Skeletal muscle satellite cell (primary cell): ENCODE data around the gene MGAT5B.

Experiments used
- H3K27me3 ChIP-seq: 2 replicates; pipeline ENCODE4 v1.7.0; 2013; ENCODE audit warnings: low read length; ENCODE audit not compliant: control insufficient read depth, insufficient read depth
- H3K36me3 ChIP-seq: 2 replicates; pipeline ENCODE4 v1.7.0; 2013; ENCODE audit warnings: mild to moderate bottlenecking, control low read depth, low read length; ENCODE audit not compliant: insufficient read depth
- H3K4me1 ChIP-seq: 2 replicates; pipeline ENCODE4 v1.7.0; 2013; ENCODE audit warnings: low read length; ENCODE audit not compliant: control insufficient read depth, insufficient read depth
- H3K4me2 ChIP-seq: 2 replicates; pipeline ENCODE4 v1.7.0; 2013; ENCODE audit warnings: mild to moderate bottlenecking, low read length
- H3K4me3 ChIP-seq: 2 replicates; pipeline ENCODE4 v1.7.0; 2013; ENCODE audit warnings: low read length
- H3K9ac ChIP-seq: 2 replicates; pipeline ENCODE4 v1.7.0; 2013; ENCODE audit warnings: mild to moderate bottlenecking, low read depth, low read length, moderate library complexity
- H3K9me3 ChIP-seq: replicated peaks from 2 replicates; pipeline ENCODE4 v1.7.0; 2013; ENCODE audit warnings: mild to moderate bottlenecking, control low read depth, low read length

The MGAT5B gene

DNA sequence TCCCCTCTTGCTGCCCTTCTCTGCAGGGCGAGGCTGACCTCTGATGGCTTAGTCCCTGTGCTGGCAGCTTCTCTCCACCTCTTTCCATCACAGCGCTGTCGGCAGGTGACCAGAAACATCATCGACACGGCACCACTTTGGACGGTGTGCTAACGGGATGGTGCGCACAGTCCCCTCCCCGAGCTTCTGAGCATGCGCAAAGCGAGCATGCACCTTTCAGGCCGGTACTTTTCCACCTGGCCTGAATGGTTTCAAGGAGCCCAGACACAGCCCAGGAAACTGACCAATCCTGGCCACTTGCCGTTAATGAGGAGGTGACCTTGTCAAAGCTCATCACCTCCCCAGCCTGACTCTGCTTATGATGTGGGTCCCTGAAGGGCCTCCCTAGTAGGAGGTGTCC lies 54.8 kb downstream of the MGAT5B start:
- Histone ChIP-seq H3K4me2 (no peak overlapping the region), H3K36me3 (no peaks in the 10 kb centered on the region), H3K27me3 (peaks cover 67% of the 10 kb centered on the region), H3K4me3 (no peak overlapping the region), H3K9me3 (no peaks in the 10 kb centered on the region), H3K9ac (no peak overlapping the region), H3K4me1 (no peaks in the 10 kb centered on the region)

GRCh38 chr17:76923491-76923890 lies 55.3 kb downstream of the MGAT5B start:
- peaks cover 62% of the 10 kb centered on the region for H3K27me3 ChIP-seq
- no peak overlapping the region for H3K4me2 ChIP-seq
- no peak overlapping the region for H3K4me3 ChIP-seq
- H3K9me3 ChIP-seq: no peaks in the 10 kb centered on the region
- H3K4me1 ChIP-seq: no peaks in the 10 kb centered on the region
- no peak overlapping the region for H3K9ac ChIP-seq
- no peaks in the 10 kb centered on the region for H3K36me3 ChIP-seq

- Histone ChIP-seq H3K4me1 (no peaks in the 10 kb centered on the region), H3K4me2 (no peak overlapping the region), H3K4me3 (no peak overlapping the region), H3K27me3 (peaks cover 58% of the 10 kb centered on the region), H3K9me3 (no peaks in the 10 kb centered on the region), H3K9ac (no peak overlapping the region), H3K36me3 (no peaks in the 10 kb centered on the region)
These were observed 56.4 kb downstream of the MGAT5B start for GRCh38 chr17:76924345-76925342.

GRCh38 chr17:76925441-76925891 lies 57.3 kb downstream of the MGAT5B start:
- H3K9me3 ChIP-seq: no peaks in the 10 kb centered on the region
- H3K9ac ChIP-seq: no peak overlapping the region
- no peak overlapping the region for H3K4me2 ChIP-seq
- no peaks in the 10 kb centered on the region for H3K4me1 ChIP-seq
- H3K27me3 ChIP-seq: peaks cover 58% of the 10 kb centered on the region
- H3K4me3 ChIP-seq: no peak overlapping the region
- H3K36me3 ChIP-seq: no peaks in the 10 kb centered on the region

GRCh38 chr17:76926237-76926866 lies 58.1 kb downstream of the MGAT5B start:
- Histone ChIP-seq H3K4me2 (no peak overlapping the region), H3K36me3 (no peaks in the 10 kb centered on the region), H3K27me3 (peaks cover 56% of the 10 kb centered on the region), H3K9ac (no peak overlapping the region), H3K9me3 (no peaks in the 10 kb centered on the region), H3K4me1 (no peaks in the 10 kb centered on the region), H3K4me3 (no peak overlapping the region)

DNA sequence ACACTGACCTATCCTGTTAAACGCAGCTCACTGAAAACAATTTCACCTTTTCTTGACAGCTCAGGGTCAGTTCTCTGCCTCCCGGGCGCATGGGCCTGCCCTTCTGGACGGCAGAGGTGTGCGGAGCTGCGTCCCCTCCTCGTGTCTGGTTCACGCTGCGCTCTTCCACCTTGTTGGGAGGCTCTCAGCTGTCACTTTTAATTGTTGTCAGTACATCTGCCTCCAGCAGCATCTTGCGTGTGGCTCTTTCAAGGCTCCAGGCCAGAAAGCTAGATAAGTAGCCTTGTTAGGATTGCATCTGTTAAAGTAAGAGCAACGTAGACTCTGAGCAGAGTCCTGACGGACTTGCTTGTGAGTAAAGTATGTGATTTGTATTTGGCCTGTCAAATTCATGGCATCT lies 59.4 kb downstream of the MGAT5B start:
- H3K27me3 ChIP-seq: peaks cover 49% of the 10 kb centered on the region

GRCh38 chr17:76927982-76928381 lies 59.8 kb downstream of the MGAT5B start:
- Histone ChIP-seq H3K4me3 (no peak overlapping the region), H3K4me1 (no peaks in the 10 kb centered on the region), H3K4me2 (no peak overlapping the region), H3K9ac (no peak overlapping the region), H3K36me3 (no peaks in the 10 kb centered on the region), H3K9me3 (no peaks in the 10 kb centered on the region), H3K27me3 (peaks cover 46% of the 10 kb centered on the region)

More for the DNA sequence above, 59.4 kb downstream of the MGAT5B start:
- Histone ChIP-seq H3K9me3 (no peaks in the 10 kb centered on the region), H3K9ac (no peak overlapping the region), H3K36me3 (no peaks in the 10 kb centered on the region), H3K4me1 (no peaks in the 10 kb centered on the region), H3K4me3 (no peak overlapping the region), H3K4me2 (no peak overlapping the region)

- H3K4me3 ChIP-seq: no peak overlapping the region
- H3K9me3 ChIP-seq: no peaks in the 10 kb centered on the region
- H3K4me2 ChIP-seq: no peak overlapping the region
These were observed 60.9 kb downstream of the MGAT5B start for GRCh38 chr17:76929148-76929547.

DNA sequence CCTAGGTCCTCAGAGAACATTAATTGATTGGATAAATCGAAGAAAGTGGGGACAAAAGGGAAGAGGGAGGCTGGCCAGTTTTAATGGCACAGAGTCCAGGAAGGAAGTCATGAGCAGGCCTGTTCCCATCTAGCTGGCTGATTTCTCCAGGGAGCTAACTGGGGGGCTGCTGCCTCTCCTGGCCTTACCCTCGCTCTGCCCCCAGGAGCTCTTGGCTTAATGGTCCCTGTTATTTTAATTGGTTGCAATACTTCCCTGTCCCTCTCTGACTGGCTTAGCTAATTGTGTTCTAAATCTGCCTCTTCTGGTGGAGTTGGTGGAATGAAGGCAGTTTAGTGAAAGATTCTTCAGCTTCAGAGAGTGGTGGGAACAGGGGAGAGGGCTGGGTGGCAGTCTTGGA lies 61.4 kb downstream of the MGAT5B start:
- Histone ChIP-seq H3K4me3 (no peak overlapping the region), H3K27me3 (peaks cover 51% of the 10 kb centered on the region), H3K36me3 (no peaks in the 10 kb centered on the region), H3K9me3 (no peaks in the 10 kb centered on the region), H3K9ac (no peak overlapping the region), H3K4me2 (no peak overlapping the region), H3K4me1 (no peaks in the 10 kb centered on the region)

More at GRCh38 chr17:76929148-76929547, 60.9 kb downstream of the MGAT5B start:
- Histone ChIP-seq H3K4me1 (no peaks in the 10 kb centered on the region), H3K36me3 (no peaks in the 10 kb centered on the region), H3K27me3 (peaks cover 50% of the 10 kb centered on the region), H3K9ac (no peak overlapping the region)

GRCh38 chr17:76930107-76930506 lies 61.9 kb downstream of the MGAT5B start:
- H3K27me3 ChIP-seq: peaks cover 55% of the 10 kb centered on the region
- no peak overlapping the region for H3K4me2 ChIP-seq
- no peaks in the 10 kb centered on the region for H3K36me3 ChIP-seq
- H3K9me3 ChIP-seq: no peaks in the 10 kb centered on the region
- H3K4me3 ChIP-seq: no peak overlapping the region
- no peak overlapping the region for H3K9ac ChIP-seq
- H3K4me1 ChIP-seq: no peaks in the 10 kb centered on the region

DNA sequence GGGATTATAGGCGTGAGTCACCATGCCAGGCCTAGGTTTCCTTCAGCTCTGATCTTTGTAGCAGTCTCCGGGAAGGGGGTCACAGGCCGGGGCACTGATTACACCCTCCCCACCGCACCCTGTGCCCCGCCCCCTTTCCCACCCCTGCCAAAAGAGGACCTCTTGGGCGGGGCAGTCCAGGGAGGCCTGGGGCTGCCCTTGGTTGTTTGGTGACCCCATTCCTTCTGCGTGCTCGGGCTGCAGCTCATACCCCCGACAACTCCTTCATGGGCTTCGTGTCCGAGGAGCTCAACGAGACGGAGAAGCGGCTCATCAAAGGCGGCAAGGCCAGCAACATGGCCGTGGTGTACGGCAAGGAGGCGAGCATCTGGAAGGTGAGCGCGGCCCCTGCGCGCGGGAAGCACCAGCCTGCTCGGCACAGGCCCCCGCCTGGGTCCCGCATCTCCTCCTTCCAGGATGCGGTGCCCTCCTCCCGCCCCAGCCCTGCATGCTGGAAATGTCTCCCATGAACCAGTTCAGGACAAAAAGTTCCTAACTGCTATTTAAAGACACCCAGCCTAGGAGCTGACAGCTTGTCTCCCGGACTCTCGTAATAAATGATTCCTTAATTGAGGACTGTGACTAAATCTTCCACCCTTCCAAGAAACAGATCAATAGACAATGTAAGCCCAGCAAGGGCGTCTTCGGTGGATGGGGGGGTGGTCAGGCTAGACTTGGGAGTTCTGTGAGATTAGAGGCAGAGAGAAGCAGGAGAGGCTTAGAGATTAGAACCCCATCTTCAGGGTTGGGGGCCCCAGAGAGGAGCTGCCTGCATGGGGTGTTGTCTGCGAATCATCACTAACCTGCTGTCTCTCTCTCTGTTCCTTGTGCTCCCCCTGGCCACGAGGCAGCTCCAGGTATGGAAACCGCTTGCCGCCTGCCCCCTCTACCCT lies 64.5 kb downstream of the MGAT5B start:
- H3K9me3 ChIP-seq: no peaks in the 10 kb centered on the region
- H3K9ac ChIP-seq: no peak overlapping the region
- H3K4me1 ChIP-seq: no peaks in the 10 kb centered on the region
- no peaks in the 10 kb centered on the region for H3K36me3 ChIP-seq
- H3K4me3 ChIP-seq: no peak overlapping the region
- no peak overlapping the region for H3K4me2 ChIP-seq
- peaks cover 48% of the 10 kb centered on the region for H3K27me3 ChIP-seq
